HUES64 (cell line): ENCODE data around the gene FCRL5.

ENCODE experiments used
- H3K27ac ChIP-seq: 2 replicates; pipeline ENCODE4 v1.7.0; 2013; ENCODE audit warnings: low read depth, low read length, inconsistent platforms
- H3K27me3 ChIP-seq: 2 replicates; pipeline ENCODE4 v1.6.1; 2013; ENCODE audit warnings: mild to moderate bottlenecking, low read length; ENCODE audit not compliant: insufficient read depth
- H3K36me3 ChIP-seq: 2 replicates; pipeline ENCODE4 v1.6.1; 2013; ENCODE audit warnings: mild to moderate bottlenecking, low read length; ENCODE audit not compliant: insufficient read depth
- H3K4me1 ChIP-seq: 2 replicates; pipeline ENCODE4 v1.6.1; 2013; ENCODE audit warnings: mild to moderate bottlenecking, low read length, moderate library complexity; ENCODE audit not compliant: insufficient read depth
- H3K4me3 ChIP-seq: 2 replicates; pipeline ENCODE4 v1.5.1; 2013; ENCODE audit warnings: mild to moderate bottlenecking, low read length, moderate library complexity
- H3K9ac ChIP-seq: 2 replicates; pipeline ENCODE4 v1.6.1; 2013; ENCODE audit warnings: mild to moderate bottlenecking, low read depth, low read length
- H3K9me3 ChIP-seq: 2 replicates; pipeline ENCODE4 v1.6.1; 2013; ENCODE audit warnings: low read depth, low read length; ENCODE audit not compliant: insufficient read depth
- WGBS: fragments of 150-250, 120-280 bp; methylation state at CpG from one replicate; pipeline ENCODE4 v1.1.7; 2013; ENCODE audit warnings: missing lambda C conversion rate; 5-methylcytosine and 5-hydroxymethylcytosine counted together

FCRL5 gene

GRCh38 chr1:157485793-157486192 lies 66.5 kb downstream of the FCRL5 start:
- H3K27me3 ChIP-seq, result no peaks in the 10 kb centered on the region
- WGBS, result 95% methylated on average over 3 of the region's 3 CpGs

DNA sequence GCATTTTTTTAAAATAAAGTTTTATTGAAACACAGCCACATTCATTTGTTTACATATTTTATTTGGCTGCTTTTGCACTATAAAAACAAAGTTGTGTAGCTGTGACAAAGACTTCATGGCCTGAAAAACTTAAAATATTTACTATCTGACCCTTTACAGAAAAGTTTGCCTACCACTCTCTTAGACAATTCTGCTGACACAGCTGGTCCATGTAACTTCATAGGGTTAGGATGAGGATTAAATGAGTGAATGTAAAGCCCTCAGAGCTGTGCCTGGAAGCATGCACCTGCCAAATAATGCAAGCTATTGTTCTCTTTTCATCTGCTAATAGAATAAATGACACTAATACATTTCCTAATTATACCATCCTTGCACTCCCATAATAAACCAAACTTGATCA lies 67.7 kb downstream of the FCRL5 start:
- Histone ChIP-seq H3K4me3 (no peak overlapping the region), H3K9ac (no peak overlapping the region), H3K9me3 (no peaks in the 10 kb centered on the region), H3K27me3 (no peaks in the 10 kb centered on the region), H3K27ac (no peak overlapping the region), H3K36me3 (no peaks in the 10 kb centered on the region), H3K4me1 (no peaks in the 10 kb centered on the region)

More at GRCh38 chr1:157485793-157486192, 66.5 kb downstream of the FCRL5 start:
- Histone ChIP-seq H3K9ac (no peak overlapping the region), H3K9me3 (no peaks in the 10 kb centered on the region), H3K36me3 (no peaks in the 10 kb centered on the region), H3K27ac (no peak overlapping the region), H3K4me3 (no peak overlapping the region), H3K4me1 (no peaks in the 10 kb centered on the region)

DNA sequence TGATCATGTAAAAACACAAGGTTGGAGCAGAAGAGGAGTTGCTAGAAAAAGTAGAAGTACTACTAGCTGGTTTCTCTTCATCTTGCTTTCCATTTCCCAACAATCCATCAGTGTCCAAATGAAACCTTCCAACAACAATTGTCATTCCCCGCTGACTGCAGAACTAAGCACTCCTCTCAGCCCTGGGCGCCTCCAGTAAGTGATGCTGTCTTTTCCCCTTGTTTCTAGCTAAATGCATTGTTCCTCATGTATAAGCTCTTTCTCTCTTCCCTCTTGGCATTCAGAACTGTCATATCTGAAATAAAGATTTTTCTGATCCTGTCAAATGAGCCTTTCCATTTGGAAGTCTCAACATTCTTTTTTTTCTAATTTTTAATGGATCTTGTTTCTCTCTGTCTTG lies 68.7 kb downstream of the FCRL5 start:
- Histone ChIP-seq H3K4me3 (no peak overlapping the region), H3K27me3 (no peaks in the 10 kb centered on the region), H3K27ac (no peak overlapping the region), H3K9me3 (no peaks in the 10 kb centered on the region), H3K4me1 (no peaks in the 10 kb centered on the region), H3K36me3 (no peaks in the 10 kb centered on the region), H3K9ac (no peak overlapping the region)
- 96% methylated on average over 2 of the region's 2 CpGs for WGBS

- WGBS, result 80% methylated on average over 2 of the region's 2 CpGs
Measured at GRCh38 chr1:157482717-157483116, 69.6 kb downstream of the FCRL5 start.

GRCh38 chr1:157482174-157482573 lies 70.1 kb downstream of the FCRL5 start:
- H3K9ac ChIP-seq, result no peak overlapping the region
- no peak overlapping the region for H3K27ac ChIP-seq
- H3K4me3 ChIP-seq, result no peak overlapping the region
- no peaks in the 10 kb centered on the region for H3K4me1 ChIP-seq
- no peaks in the 10 kb centered on the region for H3K27me3 ChIP-seq
- H3K36me3 ChIP-seq, result no peaks in the 10 kb centered on the region
- H3K9me3 ChIP-seq, result no peaks in the 10 kb centered on the region

More at GRCh38 chr1:157482717-157483116, 69.6 kb downstream of the FCRL5 start:
- no peak overlapping the region for H3K4me3 ChIP-seq
- H3K9ac ChIP-seq, result no peak overlapping the region
- no peak overlapping the region for H3K27ac ChIP-seq
- H3K36me3 ChIP-seq, result no peaks in the 10 kb centered on the region
- no peaks in the 10 kb centered on the region for H3K4me1 ChIP-seq
- no peaks in the 10 kb centered on the region for H3K9me3 ChIP-seq
- no peaks in the 10 kb centered on the region for H3K27me3 ChIP-seq

DNA sequence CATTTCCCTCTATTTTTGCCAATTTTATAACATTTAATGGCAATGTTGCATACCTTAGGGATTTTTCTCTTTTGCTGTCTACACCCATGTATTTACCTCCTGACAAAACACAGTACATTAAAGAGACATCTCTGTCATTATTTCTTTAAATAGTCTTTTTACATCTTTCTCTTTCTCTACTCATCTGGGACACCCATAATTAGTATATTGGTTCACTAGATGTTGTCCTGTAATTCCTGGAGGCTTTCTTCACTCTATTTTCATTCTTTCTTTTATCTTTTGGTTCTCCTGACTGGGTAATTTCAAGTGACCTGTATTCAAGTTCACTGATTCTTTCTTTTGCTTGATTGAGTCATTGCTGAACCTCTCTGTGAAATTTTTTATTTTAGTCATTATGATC lies 74.3 kb downstream of the FCRL5 start:
- no peaks in the 10 kb centered on the region for H3K36me3 ChIP-seq
- no peak overlapping the region for H3K4me3 ChIP-seq
- H3K4me1 ChIP-seq, result no peaks in the 10 kb centered on the region
- no peak overlapping the region for H3K9ac ChIP-seq
- peaks cover 10% of the 10 kb centered on the region; the same call in 1 of the 2 replicates for H3K9me3 ChIP-seq
- H3K27me3 ChIP-seq, result no peaks in the 10 kb centered on the region
- H3K27ac ChIP-seq, result no peak overlapping the region

GRCh38 chr1:157477419-157477818 lies 74.9 kb downstream of the FCRL5 start:
- Histone ChIP-seq H3K36me3 (no peaks in the 10 kb centered on the region), H3K4me1 (peaks cover 2% of the 10 kb centered on the region; the same call in 1 of the 2 replicates), H3K9ac (no peak overlapping the region), H3K27me3 (no peaks in the 10 kb centered on the region), H3K9me3 (peaks cover 10% of the 10 kb centered on the region; the same call in 1 of the 2 replicates), H3K4me3 (no peak overlapping the region), H3K27ac (no peak overlapping the region)
- WGBS, result 86% methylated on average over 4 of the region's 4 CpGs

- Histone ChIP-seq H3K27ac (no peak overlapping the region), H3K4me1 (peaks cover 19% of the 10 kb centered on the region), H3K36me3 (no peaks in the 10 kb centered on the region), H3K9me3 (peaks cover 10% of the 10 kb centered on the region; the same call in 1 of the 2 replicates), H3K9ac (no peak overlapping the region), H3K27me3 (no peaks in the 10 kb centered on the region), H3K4me3 (no peak overlapping the region)
- 93% methylated on average over 3 of the region's 3 CpGs for WGBS
Measured at GRCh38 chr1:157472959-157473358, 79.4 kb downstream of the FCRL5 start.

DNA sequence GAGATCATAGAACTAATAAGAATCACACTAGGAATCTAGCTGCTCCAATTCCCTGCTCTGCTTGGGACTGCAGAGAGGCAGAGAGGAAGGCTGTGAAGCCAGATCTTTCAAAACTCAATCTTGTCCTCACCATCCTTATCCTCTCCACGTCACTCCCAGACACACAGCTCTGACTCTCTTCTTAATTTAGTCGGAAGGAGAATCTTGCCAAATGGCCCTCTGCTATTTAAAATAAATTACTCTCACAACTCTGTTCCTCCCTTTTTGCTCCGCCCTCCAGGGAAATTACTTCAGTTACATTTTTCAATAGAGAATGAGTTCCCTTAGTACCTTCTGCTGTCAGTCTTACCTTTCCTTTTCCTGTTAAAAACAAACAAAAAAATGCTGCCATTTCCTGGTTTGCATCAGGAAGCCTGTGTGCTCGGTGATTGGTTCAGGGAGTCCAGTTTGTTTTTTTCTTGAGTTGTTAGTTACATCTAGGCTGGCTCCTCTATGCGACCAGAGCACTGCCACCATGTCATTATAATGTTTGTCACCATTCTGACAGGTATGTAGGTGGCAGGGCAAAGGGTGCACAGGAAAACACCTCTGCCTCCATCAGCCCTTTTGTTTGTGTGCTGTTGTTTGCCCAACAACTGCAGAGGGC lies 80.1 kb downstream of the FCRL5 start:
- Histone ChIP-seq H3K4me3 (no peak overlapping the region), H3K4me1 (peaks cover 19% of the 10 kb centered on the region), H3K27me3 (no peaks in the 10 kb centered on the region), H3K27ac (no peak overlapping the region), H3K9ac (no peak overlapping the region), H3K9me3 (peaks cover 10% of the 10 kb centered on the region; the same call in 1 of the 2 replicates), H3K36me3 (no peaks in the 10 kb centered on the region)
- 75% methylated on average over 5 of the region's 5 CpGs for WGBS

DNA sequence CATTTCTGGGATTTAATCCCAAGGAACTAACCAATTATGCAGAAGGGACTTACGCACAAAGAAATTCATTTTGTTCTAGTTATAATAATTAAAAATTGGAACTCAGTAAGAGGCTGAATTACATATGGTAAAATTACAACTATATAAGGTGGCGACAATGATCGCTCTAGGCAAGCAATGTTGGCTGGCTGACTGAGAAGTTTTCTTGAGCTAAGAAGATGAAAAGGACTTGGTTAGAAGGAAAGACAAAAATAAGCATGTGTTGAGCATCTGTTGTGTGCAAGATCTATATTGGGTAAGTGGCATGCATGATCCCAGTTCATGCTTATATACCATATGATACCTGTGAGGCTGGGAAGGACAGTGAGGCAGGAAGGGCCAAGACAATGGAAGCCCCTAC lies 80.8 kb downstream of the FCRL5 start:
- WGBS, result 97% methylated on average over 2 of the region's 3 CpGs
- no peak overlapping the region for H3K9ac ChIP-seq
- H3K36me3 ChIP-seq, result no peaks in the 10 kb centered on the region
- peaks cover 19% of the 10 kb centered on the region for H3K4me1 ChIP-seq
- no peak overlapping the region for H3K4me3 ChIP-seq
- H3K27me3 ChIP-seq, result no peaks in the 10 kb centered on the region
- peaks cover 10% of the 10 kb centered on the region; the same call in 1 of the 2 replicates for H3K9me3 ChIP-seq
- no peak overlapping the region for H3K27ac ChIP-seq

- 67% methylated on average over 4 of the region's 4 CpGs for WGBS
- peak overlapping the region; percentile 2; the same call in 1 of the 2 replicates for H3K27ac ChIP-seq
- H3K4me3 ChIP-seq, result no peak overlapping the region
Measured at GRCh38 chr1:157469752-157470675, 82.3 kb downstream of the FCRL5 start.

More at GRCh38 chr1:157469752-157470675, 82.3 kb downstream of the FCRL5 start:
- H3K4me1 ChIP-seq, result peaks cover 19% of the 10 kb centered on the region
- peaks cover 3% of the 10 kb centered on the region; the same call in 1 of the 2 replicates for H3K9me3 ChIP-seq
- no peaks in the 10 kb centered on the region for H3K36me3 ChIP-seq
- no peaks in the 10 kb centered on the region for H3K27me3 ChIP-seq
- H3K9ac ChIP-seq, result no peak overlapping the region
